WTC11 (cell line): Measurements from ENCODE around the gene TEX14.

Experiments
- KAT7 ChIP-seq: sonication (generic); formaldehyde crosslinking; IDR thresholded peaks from 2 replicates; pipeline ENCODE4 v1.8.1; 2023; ENCODE audit warnings: missing genetic modification reagents, mild to moderate bottlenecking, borderline replicate concordance
- MYBL2 ChIP-seq: sonication (generic); formaldehyde crosslinking; IDR thresholded peaks from 2 replicates; pipeline ENCODE4 v1.8.1; 2023; ENCODE audit warnings: mild to moderate bottlenecking, moderate library complexity, missing genetic modification reagents
- ZNF138 ChIP-seq: sonication (generic); formaldehyde crosslinking; conservative IDR thresholded peaks from 2 replicates; pipeline ENCODE4 v1.8.1; 2022; ENCODE audit warnings: mild to moderate bottlenecking, moderate library complexity, missing genetic modification reagents
- ZNF396 ChIP-seq: fragments of 250-450 bp; sonication (Bioruptor Pico); IDR thresholded peaks from 2 replicates; pipeline ENCODE4 v1.8.0; 2021; ENCODE audit warnings: mild to moderate bottlenecking, moderate library complexity, borderline replicate concordance
- TF ChIP-seq, protein P1 (sequence below): fragments of 200-600 bp; IDR thresholded peaks from 2 replicates; pipeline ENCODE4 v1.8.0; 2022; ENCODE audit warnings: antibody characterized with exemption
- TF ChIP-seq, protein P2 (sequence below): sonication (generic); formaldehyde crosslinking; IDR thresholded peaks from 2 replicates; pipeline ENCODE4 v1.8.1; 2023; ENCODE audit warnings: mild to moderate bottlenecking, missing genetic modification reagents, borderline replicate concordance
- TF ChIP-seq, protein P3 (sequence below): sonication (generic); formaldehyde crosslinking; IDR thresholded peaks from 2 replicates; pipeline ENCODE4 v1.8.1; 2023; ENCODE audit warnings: mild to moderate bottlenecking, missing genetic modification reagents

DNA sequence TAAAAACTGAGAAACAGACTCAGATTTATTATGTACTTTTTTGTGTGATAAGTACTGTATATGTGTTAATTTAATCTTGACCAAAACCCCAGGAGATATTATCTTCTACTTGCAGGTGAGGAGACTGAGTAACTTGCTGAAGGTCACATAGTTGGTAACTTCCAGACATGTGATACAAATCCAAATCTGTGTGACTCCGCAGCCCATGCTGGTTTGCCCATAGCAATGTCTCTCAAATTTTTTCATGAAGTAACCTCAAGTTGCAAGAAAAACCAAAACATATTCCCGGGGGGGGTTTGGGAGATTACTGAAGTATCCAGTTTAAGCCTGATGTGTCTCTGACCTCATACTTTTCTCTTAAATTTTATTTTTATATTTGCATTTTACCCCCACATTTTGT lies 3.3 kb downstream of the TEX14 start:
- TF ChIP-seq, protein P1, sequence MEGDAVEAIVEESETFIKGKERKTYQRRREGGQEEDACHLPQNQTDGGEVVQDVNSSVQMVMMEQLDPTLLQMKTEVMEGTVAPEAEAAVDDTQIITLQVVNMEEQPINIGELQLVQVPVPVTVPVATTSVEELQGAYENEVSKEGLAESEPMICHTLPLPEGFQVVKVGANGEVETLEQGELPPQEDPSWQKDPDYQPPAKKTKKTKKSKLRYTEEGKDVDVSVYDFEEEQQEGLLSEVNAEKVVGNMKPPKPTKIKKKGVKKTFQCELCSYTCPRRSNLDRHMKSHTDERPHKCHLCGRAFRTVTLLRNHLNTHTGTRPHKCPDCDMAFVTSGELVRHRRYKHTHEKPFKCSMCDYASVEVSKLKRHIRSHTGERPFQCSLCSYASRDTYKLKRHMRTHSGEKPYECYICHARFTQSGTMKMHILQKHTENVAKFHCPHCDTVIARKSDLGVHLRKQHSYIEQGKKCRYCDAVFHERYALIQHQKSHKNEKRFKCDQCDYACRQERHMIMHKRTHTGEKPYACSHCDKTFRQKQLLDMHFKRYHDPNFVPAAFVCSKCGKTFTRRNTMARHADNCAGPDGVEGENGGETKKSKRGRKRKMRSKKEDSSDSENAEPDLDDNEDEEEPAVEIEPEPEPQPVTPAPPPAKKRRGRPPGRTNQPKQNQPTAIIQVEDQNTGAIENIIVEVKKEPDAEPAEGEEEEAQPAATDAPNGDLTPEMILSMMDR = no peak
- TF ChIP-seq ZNF396 (no peak), MYBL2 (CRISPR knock-in tag) (no peak), KAT7 (CRISPR knock-in tag) (no peak), ZNF138 (CRISPR knock-in tag) (no peak)
- TF ChIP-seq, protein P2, sequence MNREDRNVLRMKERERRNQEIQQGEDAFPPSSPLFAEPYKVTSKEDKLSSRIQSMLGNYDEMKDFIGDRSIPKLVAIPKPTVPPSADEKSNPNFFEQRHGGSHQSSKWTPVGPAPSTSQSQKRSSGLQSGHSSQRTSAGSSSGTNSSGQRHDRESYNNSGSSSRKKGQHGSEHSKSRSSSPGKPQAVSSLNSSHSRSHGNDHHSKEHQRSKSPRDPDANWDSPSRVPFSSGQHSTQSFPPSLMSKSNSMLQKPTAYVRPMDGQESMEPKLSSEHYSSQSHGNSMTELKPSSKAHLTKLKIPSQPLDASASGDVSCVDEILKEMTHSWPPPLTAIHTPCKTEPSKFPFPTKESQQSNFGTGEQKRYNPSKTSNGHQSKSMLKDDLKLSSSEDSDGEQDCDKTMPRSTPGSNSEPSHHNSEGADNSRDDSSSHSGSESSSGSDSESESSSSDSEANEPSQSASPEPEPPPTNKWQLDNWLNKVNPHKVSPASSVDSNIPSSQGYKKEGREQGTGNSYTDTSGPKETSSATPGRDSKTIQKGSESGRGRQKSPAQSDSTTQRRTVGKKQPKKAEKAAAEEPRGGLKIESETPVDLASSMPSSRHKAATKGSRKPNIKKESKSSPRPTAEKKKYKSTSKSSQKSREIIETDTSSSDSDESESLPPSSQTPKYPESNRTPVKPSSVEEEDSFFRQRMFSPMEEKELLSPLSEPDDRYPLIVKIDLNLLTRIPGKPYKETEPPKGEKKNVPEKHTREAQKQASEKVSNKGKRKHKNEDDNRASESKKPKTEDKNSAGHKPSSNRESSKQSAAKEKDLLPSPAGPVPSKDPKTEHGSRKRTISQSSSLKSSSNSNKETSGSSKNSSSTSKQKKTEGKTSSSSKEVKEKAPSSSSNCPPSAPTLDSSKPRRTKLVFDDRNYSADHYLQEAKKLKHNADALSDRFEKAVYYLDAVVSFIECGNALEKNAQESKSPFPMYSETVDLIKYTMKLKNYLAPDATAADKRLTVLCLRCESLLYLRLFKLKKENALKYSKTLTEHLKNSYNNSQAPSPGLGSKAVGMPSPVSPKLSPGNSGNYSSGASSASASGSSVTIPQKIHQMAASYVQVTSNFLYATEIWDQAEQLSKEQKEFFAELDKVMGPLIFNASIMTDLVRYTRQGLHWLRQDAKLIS (CRISPR knock-in tag) = no peak
- TF ChIP-seq, protein P3, sequence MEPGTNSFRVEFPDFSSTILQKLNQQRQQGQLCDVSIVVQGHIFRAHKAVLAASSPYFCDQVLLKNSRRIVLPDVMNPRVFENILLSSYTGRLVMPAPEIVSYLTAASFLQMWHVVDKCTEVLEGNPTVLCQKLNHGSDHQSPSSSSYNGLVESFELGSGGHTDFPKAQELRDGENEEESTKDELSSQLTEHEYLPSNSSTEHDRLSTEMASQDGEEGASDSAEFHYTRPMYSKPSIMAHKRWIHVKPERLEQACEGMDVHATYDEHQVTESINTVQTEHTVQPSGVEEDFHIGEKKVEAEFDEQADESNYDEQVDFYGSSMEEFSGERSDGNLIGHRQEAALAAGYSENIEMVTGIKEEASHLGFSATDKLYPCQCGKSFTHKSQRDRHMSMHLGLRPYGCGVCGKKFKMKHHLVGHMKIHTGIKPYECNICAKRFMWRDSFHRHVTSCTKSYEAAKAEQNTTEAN (CRISPR knock-in tag) = no peak
